ACC112 (cell line): ENCODE data around the gene ACOX1.
"Not testable (repeated sequence)": the region's sequence is repeated elsewhere in the genome, so short reads cannot be mapped to it uniquely, and the experiment has no call there.

Source experiments
- H2AFZ ChIP-seq: fragments of 200-600 bp; sonication (generic); one replicate; pipeline ENCODE4 v1.6.0; 2017; ENCODE audit warnings: antibody characterized with exemption, low read length; ENCODE audit not compliant: unreplicated experiment
- H3K27ac ChIP-seq: fragments of 200-600 bp; sonication (generic); 2 replicates; pipeline ENCODE4 v1.5.1; 2014; ENCODE audit warnings: low read depth, mild to moderate bottlenecking, antibody characterized with exemption, low read length, moderate library complexity
- H3K27me3 ChIP-seq: fragments of 200-600 bp; sonication (generic); 2 replicates; pipeline ENCODE4 v1.6.1; 2014; ENCODE audit warnings: mild to moderate bottlenecking, antibody characterized with exemption, low read length, moderate library complexity, mixed read lengths; ENCODE audit not compliant: insufficient read depth
- H3K36me3 ChIP-seq: fragments of 200-600 bp; sonication (generic); 2 replicates; pipeline ENCODE4 v1.6.1; 2016; ENCODE audit warnings: mild to moderate bottlenecking, antibody characterized with exemption, low read length, moderate library complexity, mixed read lengths; ENCODE audit not compliant: insufficient read depth
- H3K4me1 ChIP-seq: fragments of 200-600 bp; sonication (generic); one replicate; pipeline ENCODE4 v1.6.1; 2016; ENCODE audit warnings: low read length, mixed read lengths; ENCODE audit not compliant: insufficient read depth, unreplicated experiment, control insufficient read depth
- H3K4me3 ChIP-seq: fragments of 200-600 bp; sonication (generic); 2 replicates; pipeline ENCODE4 v1.5.1; 2014; ENCODE audit warnings: mild to moderate bottlenecking, low read depth, low read length
- H3K79me2 ChIP-seq: fragments of 200-600 bp; sonication (generic); one replicate; pipeline ENCODE4 v1.6.0; 2016; ENCODE audit warnings: low read length; ENCODE audit not compliant: control insufficient read depth, unreplicated experiment, insufficient read depth

Gene ACOX1

GRCh38 chr17:75979705-75980187 lies 780 bp upstream of the ACOX1 start:
- H3K4me1 ChIP-seq: peaks cover 53% of the 10 kb centered on the region
- no peaks in the 10 kb centered on the region for H3K36me3 ChIP-seq
- peaks cover 35% of the 10 kb centered on the region for H3K79me2 ChIP-seq
- H3K27ac ChIP-seq: peak overlapping the region; percentile 90
- peak overlapping the region; percentile 36 for H2AFZ ChIP-seq
- H3K4me3 ChIP-seq: peak overlapping the region; percentile 98
- no peaks in the 10 kb centered on the region for H3K27me3 ChIP-seq

GRCh38 chr17:75976175-75976848 lies 2.7 kb downstream of the ACOX1 start:
- Histone ChIP-seq H3K36me3 (0 out of 2 replicates have a peak, but pooled peaks cover under 1% of the 10 kb centered on the region), H3K27ac (peak overlapping the region; percentile 4; the same call in 1 of the 2 replicates), H3K4me3 (peak overlapping the region; percentile 74), H2AFZ (peak overlapping the region; percentile 18), H3K27me3 (no peaks in the 10 kb centered on the region), H3K4me1 (peaks cover 28% of the 10 kb centered on the region), H3K79me2 (peaks cover 33% of the 10 kb centered on the region)

- no peaks in the 10 kb centered on the region for H3K27me3 ChIP-seq
- H3K79me2 ChIP-seq: peaks cover 33% of the 10 kb centered on the region
- H3K4me3 ChIP-seq: peak overlapping the region; percentile 74
- peak overlapping the region; percentile 18 for H2AFZ ChIP-seq
- 0 out of 2 replicates have a peak, but pooled peaks cover 3% of the 10 kb centered on the region for H3K36me3 ChIP-seq
- peaks cover 23% of the 10 kb centered on the region for H3K4me1 ChIP-seq
- H3K27ac ChIP-seq: 0 out of 2 replicates have a peak overlapping the region, but pooled peaks have one; percentile 4
These were observed 3.2 kb downstream of the ACOX1 start for GRCh38 chr17:75975757-75976174.

GRCh38 chr17:75975187-75975586 lies 3.8 kb downstream of the ACOX1 start:
- H3K4me1 ChIP-seq: peaks cover 21% of the 10 kb centered on the region
- peaks cover 32% of the 10 kb centered on the region for H3K79me2 ChIP-seq
- not testable (repeated sequence) for H2AFZ ChIP-seq, H3K27ac ChIP-seq, H3K36me3 ChIP-seq, H3K4me3 ChIP-seq, H3K27me3 ChIP-seq

- Histone ChIP-seq H3K27me3 (no peaks in the 10 kb centered on the region), H3K79me2 (peaks cover 7% of the 10 kb centered on the region), H3K4me3 (no peak overlapping the region), H2AFZ (no peak overlapping the region), H3K4me1 (peaks cover 5% of the 10 kb centered on the region), H3K36me3 (0 out of 2 replicates have a peak, but pooled peaks cover 3% of the 10 kb centered on the region), H3K27ac (no peak overlapping the region; the same call in 1 of the 2 replicates)
These were observed 8.3 kb downstream of the ACOX1 start for GRCh38 chr17:75970626-75971025.

GRCh38 chr17:75970011-75970523 lies 8.9 kb downstream of the ACOX1 start:
- Histone ChIP-seq H3K79me2 (peaks cover 1% of the 10 kb centered on the region), H3K27me3 (no peaks in the 10 kb centered on the region), H3K27ac (no peak overlapping the region; the same call in 1 of the 2 replicates), H3K4me3 (no peak overlapping the region), H3K36me3 (0 out of 2 replicates have a peak, but pooled peaks cover 3% of the 10 kb centered on the region), H3K4me1 (peaks cover 5% of the 10 kb centered on the region), H2AFZ (no peak overlapping the region)

- H3K27ac ChIP-seq, H3K4me1 ChIP-seq, H2AFZ ChIP-seq, H3K36me3 ChIP-seq, H3K79me2 ChIP-seq, H3K4me3 ChIP-seq, H3K27me3 ChIP-seq: not testable (repeated sequence)
These were observed 9.9 kb downstream of the ACOX1 start for GRCh38 chr17:75969044-75969443.

GRCh38 chr17:75965468-75965867 lies 13.5 kb downstream of the ACOX1 start:
- Histone ChIP-seq H3K27me3 (no peaks in the 10 kb centered on the region), H2AFZ (no peak overlapping the region), H3K36me3 (no peaks in the 10 kb centered on the region), H3K79me2 (peaks cover 5% of the 10 kb centered on the region), H3K27ac (no peak overlapping the region), H3K4me3 (no peak overlapping the region), H3K4me1 (peaks cover 5% of the 10 kb centered on the region)

- Histone ChIP-seq H2AFZ (no peak overlapping the region), H3K27me3 (no peaks in the 10 kb centered on the region), H3K36me3 (peaks cover 4% of the 10 kb centered on the region; the same call in 1 of the 2 replicates), H3K4me3 (no peak overlapping the region), H3K4me1 (no peaks in the 10 kb centered on the region), H3K27ac (no peak overlapping the region), H3K79me2 (peaks cover 5% of the 10 kb centered on the region)
These were observed 19.0 kb downstream of the ACOX1 start for GRCh38 chr17:75959839-75960511.

- no peaks in the 10 kb centered on the region for H3K4me1 ChIP-seq
- H3K36me3 ChIP-seq: peaks cover 4% of the 10 kb centered on the region; the same call in 1 of the 2 replicates
- H3K27me3 ChIP-seq: no peaks in the 10 kb centered on the region
- no peak overlapping the region for H3K4me3 ChIP-seq
- H3K79me2 ChIP-seq: peaks cover 2% of the 10 kb centered on the region
- no peak overlapping the region for H2AFZ ChIP-seq
- H3K27ac ChIP-seq: no peak overlapping the region
These were observed 19.7 kb downstream of the ACOX1 start for GRCh38 chr17:75959051-75959838.
